ENCODE results near the gene FAM117B.
"Not testable (repeated sequence)": the region's sequence is repeated elsewhere in the genome, so short reads cannot be mapped to it uniquely, and the experiment has no call there.

Gene FAM117B

GRCh38 chr2:202705446-202706020 lies 70.8 kb downstream of the FAM117B start:
- DNase-seq = no peak

GRCh38 chr2:202714971-202715935 lies 80.5 kb downstream of the FAM117B start:
- not testable (repeated sequence) for DNase-seq

GRCh38 chr2:202716114-202716718 lies 81.4 kb downstream of the FAM117B start:
- no peak for DNase-seq

GRCh38 chr2:202716953-202717597 lies 82.3 kb downstream of the FAM117B start:
- DNase-seq = no peak

- no peak for DNase-seq
Measured at GRCh38 chr2:202717598-202718310, 83.0 kb downstream of the FAM117B start.

- no peak for DNase-seq
Measured at GRCh38 chr2:202718614-202719013, 83.8 kb downstream of the FAM117B start.

- no peak for DNase-seq
Measured at GRCh38 chr2:202720226-202720625, 85.5 kb downstream of the FAM117B start.

- DNase-seq = no peak
Measured at GRCh38 chr2:202721621-202722020, 86.9 kb downstream of the FAM117B start.

- no peak for DNase-seq
Measured at GRCh38 chr2:202723746-202724145, 89.0 kb downstream of the FAM117B start.

GRCh38 chr2:202726070-202726469 lies 91.3 kb downstream of the FAM117B start:
- no peak for DNase-seq

GRCh38 chr2:202736826-202737225 lies 102.1 kb downstream of the FAM117B start:
- no peak for DNase-seq

- no peak for DNase-seq
Measured at GRCh38 chr2:202743613-202744012, 108.8 kb downstream of the FAM117B start.

GRCh38 chr2:202749477-202749876 lies 114.7 kb downstream of the FAM117B start:
- DNase-seq = no peak

- no peak for DNase-seq
Measured at GRCh38 chr2:202750763-202751427, 116.1 kb downstream of the FAM117B start.

- no peak for DNase-seq
Measured at GRCh38 chr2:202752071-202752470, 117.3 kb downstream of the FAM117B start.

GRCh38 chr2:202754936-202755335 lies 120.2 kb downstream of the FAM117B start:
- DNase-seq = no peak

GRCh38 chr2:202756598-202756997 lies 121.8 kb downstream of the FAM117B start:
- DNase-seq = no peak

- DNase-seq = no peak
Measured at GRCh38 chr2:202757339-202757738, 122.6 kb downstream of the FAM117B start.

- DNase-seq = no peak
Measured at GRCh38 chr2:202758128-202758527, 123.4 kb downstream of the FAM117B start.

- DNase-seq = no peak
Measured at GRCh38 chr2:202758604-202759003, 123.8 kb downstream of the FAM117B start.

- DNase-seq = no peak
Measured at GRCh38 chr2:202760848-202761247, 126.1 kb downstream of the FAM117B start.

- no peak for DNase-seq
Measured at GRCh38 chr2:202762556-202762955, 127.8 kb downstream of the FAM117B start.
